ENCODE results near the gene STAT1. TPM values are rescaled to one million over a fixed set of nuclear protein-coding genes. Genes with fewer than 3 reads are reported as not detected.

Gene STAT1
- total and polyA plus RNA-seq, 9 of the 15 experiments (the other 6 are each of a cell fraction or from before 2014, with no cell fraction given), result 8.7 to 34.4 (median 26.8) TPM

DNA sequence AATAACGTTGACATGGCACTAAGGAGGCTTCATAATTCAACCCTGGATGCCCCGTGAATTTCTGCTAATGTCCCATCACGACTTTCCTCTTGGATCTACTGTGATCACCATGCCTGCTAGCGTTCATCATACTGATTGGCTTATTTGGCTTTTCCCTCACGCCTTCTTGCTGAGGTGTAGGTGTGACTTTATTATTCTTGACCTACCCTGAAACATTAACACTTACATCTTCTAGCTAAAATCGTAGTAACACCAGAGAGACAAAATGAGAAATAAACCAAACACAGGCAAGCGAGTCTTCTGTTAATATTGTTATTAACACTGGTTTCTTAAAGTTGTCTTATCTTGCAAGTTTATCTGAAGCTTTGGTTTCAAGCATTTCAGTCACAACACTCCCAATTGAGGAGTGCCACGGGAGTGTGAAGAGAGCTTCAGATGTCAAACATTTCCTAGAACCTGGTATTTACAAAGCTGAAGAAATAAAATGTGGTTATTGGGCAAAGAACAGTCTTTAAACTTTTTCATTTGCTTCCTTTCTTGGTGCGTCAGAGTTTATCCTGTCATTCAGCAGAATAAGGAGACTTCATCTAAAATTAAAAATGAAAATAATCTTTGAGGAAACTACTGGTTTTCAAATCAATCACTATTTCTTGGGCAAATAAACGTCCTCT lies 15.4 kb upstream of the STAT1 start:
- ATAC-seq (no peak), FAIRE-seq (no peak), DNase-seq (ENCODE audit: extremely low read depth in 1 of 4, low spot score in 3 of 4) (no peak)
- CTCF ChIA-PET (ENCODE audit: low intra/inter-chr PET ratio), result no interaction called here
- Histone ChIP-seq H4K20me1 (replicated peaks; ENCODE audit: control insufficient read depth, insufficient read depth, low read length) (no peaks in the 10 kb centered on the region), H3K79me2 (ENCODE audit: control insufficient read depth, insufficient read depth, low read length) (no peaks in the 10 kb centered on the region), H3K4me1 (replicated peaks in 1 of 2; ENCODE audit: control insufficient read depth in 2 of 2, insufficient read depth in 2 of 2, low read length in 2 of 2) (peaks cover 0 to 13% of the 10 kb centered on the region in 2 experiments; a peak in 3 of 5 replicates), H3K27ac (ENCODE audit: extremely low read depth, low read depth, low read length) (no peak overlapping the region), H3K36me3 (ENCODE audit: control insufficient read depth, insufficient read depth, low read length) (no peaks in the 10 kb centered on the region), H3K9ac (ENCODE audit: insufficient read depth in 1 of 2, low read depth in 2 of 2, low read length in 2 of 2) (no peak overlapping the region), H2AFZ (ENCODE audit: low read depth, low read length) (no peak overlapping the region), H3K9me1 (ENCODE audit: control insufficient read depth, insufficient read depth, low read length) (no peaks in the 10 kb centered on the region), H3K27me3 (ENCODE audit: control insufficient read depth in 2 of 2, insufficient read depth in 2 of 2, low read length in 2 of 2) (no peaks in the 10 kb centered on the region), H3K4me3 (no peak overlapping the region), H3K4me2 (ENCODE audit: insufficient read depth, low read length) (no peak overlapping the region), H3K9me3 (replicated peaks; ENCODE audit: control insufficient read depth, insufficient read depth, low read depth, low read length) (no peaks in the 10 kb centered on the region; the same call in 1 of the 2 replicates)
- 32% methylated on average over 10 of the region's 10 CpGs for WGBS (ENCODE audit: insufficient coverage, low coverage, missing lambda C conversion rate)
- POLR2A ChIA-PET, result interaction anchor here (0.6 to 0.7 kb wide), 2 partner anchors 29 to 648 kb away, joined by 3 read pairs; partner anchors contain the start of gene NABP1
- no TSS peak for BruUV-seq (replicated peaks)
- TF ChIP-seq, protein P1, sequence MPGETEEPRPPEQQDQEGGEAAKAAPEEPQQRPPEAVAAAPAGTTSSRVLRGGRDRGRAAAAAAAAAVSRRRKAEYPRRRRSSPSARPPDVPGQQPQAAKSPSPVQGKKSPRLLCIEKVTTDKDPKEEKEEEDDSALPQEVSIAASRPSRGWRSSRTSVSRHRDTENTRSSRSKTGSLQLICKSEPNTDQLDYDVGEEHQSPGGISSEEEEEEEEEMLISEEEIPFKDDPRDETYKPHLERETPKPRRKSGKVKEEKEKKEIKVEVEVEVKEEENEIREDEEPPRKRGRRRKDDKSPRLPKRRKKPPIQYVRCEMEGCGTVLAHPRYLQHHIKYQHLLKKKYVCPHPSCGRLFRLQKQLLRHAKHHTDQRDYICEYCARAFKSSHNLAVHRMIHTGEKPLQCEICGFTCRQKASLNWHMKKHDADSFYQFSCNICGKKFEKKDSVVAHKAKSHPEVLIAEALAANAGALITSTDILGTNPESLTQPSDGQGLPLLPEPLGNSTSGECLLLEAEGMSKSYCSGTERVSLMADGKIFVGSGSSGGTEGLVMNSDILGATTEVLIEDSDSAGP (CRISPR knock-in tag; IDR thresholded peaks at IDR 0.05), result no peak
- no peak for TF ChIP-seq MAFF (IDR thresholded peaks at IDR 0.05; ENCODE audit: low read length)
- TF ChIP-seq, protein P2, sequence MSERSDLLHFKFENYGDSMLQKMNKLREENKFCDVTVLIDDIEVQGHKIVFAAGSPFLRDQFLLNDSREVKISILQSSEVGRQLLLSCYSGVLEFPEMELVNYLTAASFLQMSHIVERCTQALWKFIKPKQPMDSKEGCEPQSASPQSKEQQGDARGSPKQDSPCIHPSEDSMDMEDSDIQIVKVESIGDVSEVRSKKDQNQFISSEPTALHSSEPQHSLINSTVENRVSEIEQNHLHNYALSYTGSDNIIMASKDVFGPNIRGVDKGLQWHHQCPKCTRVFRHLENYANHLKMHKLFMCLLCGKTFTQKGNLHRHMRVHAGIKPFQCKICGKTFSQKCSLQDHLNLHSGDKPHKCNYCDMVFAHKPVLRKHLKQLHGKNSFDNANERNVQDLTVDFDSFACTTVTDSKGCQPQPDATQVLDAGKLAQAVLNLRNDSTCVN (CRISPR knock-in tag; IDR thresholded peaks at IDR 0.05), result no peak
- no peak for TF ChIP-seq PURB (CRISPR knock-in tag; IDR thresholded peaks at IDR 0.05; ENCODE audit: low read depth)
- TF ChIP-seq BHLHE40 (IDR thresholded peaks at IDR 0.05; ENCODE audit: low read length), result no peak
- TF ChIP-seq, protein P3, sequence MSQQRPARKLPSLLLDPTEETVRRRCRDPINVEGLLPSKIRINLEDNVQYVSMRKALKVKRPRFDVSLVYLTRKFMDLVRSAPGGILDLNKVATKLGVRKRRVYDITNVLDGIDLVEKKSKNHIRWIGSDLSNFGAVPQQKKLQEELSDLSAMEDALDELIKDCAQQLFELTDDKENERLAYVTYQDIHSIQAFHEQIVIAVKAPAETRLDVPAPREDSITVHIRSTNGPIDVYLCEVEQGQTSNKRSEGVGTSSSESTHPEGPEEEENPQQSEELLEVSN (IDR thresholded peaks at IDR 0.05; ENCODE audit: borderline replicate concordance in 1 of 2, extremely low read depth in 1 of 2, insufficient read depth in 1 of 2, insufficient read length in 1 of 2, low read depth in 1 of 2, low read length in 1 of 2, poor library complexity in 1 of 2, severe bottlenecking in 1 of 2), result no peak
- no peak for TF ChIP-seq FOXM1 (IDR thresholded peaks at IDR 0.05; ENCODE audit: low read depth)
- TF ChIP-seq FOXM1 (CRISPR knock-in tag; IDR thresholded peaks at IDR 0.05; ENCODE audit: low read depth), result no peak
- TF ChIP-seq, protein P4, sequence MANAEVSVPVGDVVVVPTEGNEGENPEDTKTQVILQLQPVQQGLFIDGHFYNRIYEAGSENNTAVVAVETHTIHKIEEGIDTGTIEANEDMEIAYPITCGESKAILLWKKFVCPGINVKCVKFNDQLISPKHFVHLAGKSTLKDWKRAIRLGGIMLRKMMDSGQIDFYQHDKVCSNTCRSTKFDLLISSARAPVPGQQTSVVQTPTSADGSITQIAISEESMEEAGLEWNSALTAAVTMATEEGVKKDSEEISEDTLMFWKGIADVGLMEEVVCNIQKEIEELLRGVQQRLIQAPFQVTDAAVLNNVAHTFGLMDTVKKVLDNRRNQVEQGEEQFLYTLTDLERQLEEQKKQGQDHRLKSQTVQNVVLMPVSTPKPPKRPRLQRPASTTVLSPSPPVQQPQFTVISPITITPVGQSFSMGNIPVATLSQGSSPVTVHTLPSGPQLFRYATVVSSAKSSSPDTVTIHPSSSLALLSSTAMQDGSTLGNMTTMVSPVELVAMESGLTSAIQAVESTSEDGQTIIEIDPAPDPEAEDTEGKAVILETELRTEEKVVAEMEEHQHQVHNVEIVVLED (CRISPR knock-in tag; IDR thresholded peaks at IDR 0.05), result no peak
- no peak for TF ChIP-seq TAF15 (IDR thresholded peaks at IDR 0.05; ENCODE audit: low read depth, low read length)
- in situ Hi-C loops (cut with MboI) (no loop called here), intact Hi-C loops (cut with micrococcal nuclease) (no loop called here)

All from K562 (cell line).